Measurements from ENCODE around the gene GJA10. TPM values are rescaled to one million over a fixed set of nuclear protein-coding genes. Genes with fewer than 3 reads are reported as not detected.

The GJA10 gene
- total RNA-seq, 1 donor = not detected

GRCh38 chr6:89927791-89928550, 33.7 kb downstream of the GJA10 start:
- TF ChIP-seq, protein P1, sequence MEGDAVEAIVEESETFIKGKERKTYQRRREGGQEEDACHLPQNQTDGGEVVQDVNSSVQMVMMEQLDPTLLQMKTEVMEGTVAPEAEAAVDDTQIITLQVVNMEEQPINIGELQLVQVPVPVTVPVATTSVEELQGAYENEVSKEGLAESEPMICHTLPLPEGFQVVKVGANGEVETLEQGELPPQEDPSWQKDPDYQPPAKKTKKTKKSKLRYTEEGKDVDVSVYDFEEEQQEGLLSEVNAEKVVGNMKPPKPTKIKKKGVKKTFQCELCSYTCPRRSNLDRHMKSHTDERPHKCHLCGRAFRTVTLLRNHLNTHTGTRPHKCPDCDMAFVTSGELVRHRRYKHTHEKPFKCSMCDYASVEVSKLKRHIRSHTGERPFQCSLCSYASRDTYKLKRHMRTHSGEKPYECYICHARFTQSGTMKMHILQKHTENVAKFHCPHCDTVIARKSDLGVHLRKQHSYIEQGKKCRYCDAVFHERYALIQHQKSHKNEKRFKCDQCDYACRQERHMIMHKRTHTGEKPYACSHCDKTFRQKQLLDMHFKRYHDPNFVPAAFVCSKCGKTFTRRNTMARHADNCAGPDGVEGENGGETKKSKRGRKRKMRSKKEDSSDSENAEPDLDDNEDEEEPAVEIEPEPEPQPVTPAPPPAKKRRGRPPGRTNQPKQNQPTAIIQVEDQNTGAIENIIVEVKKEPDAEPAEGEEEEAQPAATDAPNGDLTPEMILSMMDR (IDR thresholded peaks at IDR 0.05; ENCODE audit: insufficient read depth, low read depth, low read length) = no peak
- no peak for DNase-seq (ENCODE audit: low read depth)
- H3K4me3 ChIP-seq (ENCODE audit: low read depth, low read length) = no peak overlapping the region

GRCh38 chr6:89928604-89929003, 34.3 kb downstream of the GJA10 start:
- no peak for DNase-seq (ENCODE audit: low read depth)
- H3K4me3 ChIP-seq (ENCODE audit: low read depth, low read length) = no peak overlapping the region
- TF ChIP-seq, protein P1 (IDR thresholded peaks at IDR 0.05; ENCODE audit: insufficient read depth, low read depth, low read length) = no peak

DNA sequence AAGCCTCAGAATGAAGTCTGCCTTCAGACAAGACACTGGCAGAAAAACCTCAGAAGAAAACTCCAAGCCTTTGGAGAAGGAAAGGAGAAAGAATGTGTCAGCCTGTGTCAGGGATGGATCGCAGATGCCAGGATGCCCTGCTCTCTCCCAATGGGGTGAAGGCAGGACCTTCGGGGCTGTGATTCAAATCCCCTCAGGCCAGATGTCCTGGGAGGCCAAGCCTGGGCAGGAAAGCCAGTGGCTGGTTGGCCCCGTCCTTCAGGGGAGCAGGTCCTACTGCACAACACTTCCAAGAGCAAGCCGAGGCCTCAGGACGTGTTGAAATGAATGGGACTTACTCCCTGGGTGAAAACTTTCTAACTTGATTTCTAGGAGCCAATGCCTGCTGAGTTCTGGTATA, 36.5 kb downstream of the GJA10 start:
- DNase-seq (ENCODE audit: low read depth) = no peak
- H3K4me3 ChIP-seq (ENCODE audit: low read depth, low read length) = no peak overlapping the region
- TF ChIP-seq, protein P1 (IDR thresholded peaks at IDR 0.05; ENCODE audit: insufficient read depth, low read depth, low read length) = no peak

DNA sequence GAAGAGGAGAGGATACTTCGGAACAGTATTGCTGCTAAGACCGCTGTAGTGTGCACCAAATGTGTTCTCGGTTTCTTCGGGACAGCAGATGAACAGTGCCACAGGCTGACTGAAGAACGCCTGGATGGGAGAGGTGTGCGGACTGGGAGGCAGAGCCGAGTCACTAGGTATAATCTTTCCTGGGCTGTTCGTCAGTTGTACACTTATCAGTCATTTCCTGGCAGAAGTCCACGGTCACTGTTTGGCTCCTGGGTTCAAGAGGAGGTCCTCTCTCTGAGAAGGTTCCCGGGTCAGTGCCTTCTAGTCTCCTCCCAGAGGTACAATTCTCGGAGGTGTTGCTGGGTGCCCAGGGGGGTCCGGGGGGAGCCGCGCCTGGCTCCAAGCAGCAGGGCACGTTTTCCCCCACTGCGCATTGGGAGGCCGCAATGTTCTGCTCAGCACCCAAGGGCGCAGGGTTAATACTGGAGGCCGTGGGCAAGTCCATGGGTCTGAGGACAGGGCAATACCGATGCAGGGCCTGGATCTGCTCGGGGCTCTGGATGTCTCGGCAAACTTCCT, 38.1 kb downstream of the GJA10 start:
- DNase-seq (ENCODE audit: low read depth) = no peak
- TF ChIP-seq, protein P1 (IDR thresholded peaks at IDR 0.05; ENCODE audit: insufficient read depth, low read depth, low read length) = no peak
- no peak overlapping the region for H3K4me3 ChIP-seq (ENCODE audit: low read depth, low read length)

- no peak overlapping the region for H3K4me3 ChIP-seq (ENCODE audit: low read depth, low read length)
- DNase-seq (ENCODE audit: low read depth) = no peak
- TF ChIP-seq, protein P1 (IDR thresholded peaks at IDR 0.05; ENCODE audit: insufficient read depth, low read depth, low read length) = no peak
Measured at GRCh38 chr6:89934685-89935366, 40.6 kb downstream of the GJA10 start.

GRCh38 chr6:89936177-89936576, 41.9 kb downstream of the GJA10 start:
- DNase-seq (ENCODE audit: low read depth) = no peak
- H3K4me3 ChIP-seq (ENCODE audit: low read depth, low read length) = no peak overlapping the region
- TF ChIP-seq, protein P1 (IDR thresholded peaks at IDR 0.05; ENCODE audit: insufficient read depth, low read depth, low read length) = no peak
